ENCODE measurements around the gene CREB5.

DNA sequence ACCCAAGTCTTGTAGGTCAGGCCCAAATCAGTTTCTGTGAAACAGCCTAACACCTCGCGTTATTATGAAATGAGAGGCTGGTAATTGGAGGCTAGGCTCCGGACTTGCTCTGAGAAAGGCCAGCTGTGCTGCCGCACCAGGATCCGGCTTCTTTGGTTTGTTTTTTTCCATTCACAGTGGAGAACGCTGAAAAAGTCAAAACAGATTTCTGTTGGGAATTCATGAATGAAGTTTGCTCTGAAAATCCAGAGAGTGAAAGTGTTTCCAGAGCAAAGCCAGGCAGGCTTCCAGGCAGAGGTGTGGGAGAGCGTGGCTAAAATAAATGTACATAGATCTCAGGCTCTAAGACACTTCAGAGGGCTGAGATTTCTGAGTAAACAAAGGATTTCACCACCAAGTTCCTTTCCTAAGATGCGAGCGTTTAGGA, 305.8 kb downstream of the CREB5 start:
- TF ChIP-seq CTCF (IDR thresholded peaks at IDR 0.05) (no peak), NFYB (CRISPR knock-in tag; conservative IDR thresholded peaks at IDR 0.05; ENCODE audit: low read depth) (no peak), MAX (CRISPR knock-in tag; IDR thresholded peaks at IDR 0.05) (no peak), ZNF138 (CRISPR knock-in tag; conservative IDR thresholded peaks at IDR 0.05) (no peak), KAT7 (CRISPR knock-in tag; IDR thresholded peaks at IDR 0.05; ENCODE audit: borderline replicate concordance) (no peak)
